GM12892 (cell line): ENCODE data around the gene PLCG2.
A peak's percentile ranks its signal among the peaks of the same experiment; 100 is the strongest.

Source experiments
- POLR2A ChIP-seq: IDR thresholded peaks from 2 replicates; pipeline ENCODE4 v1.6.1; 2011; ENCODE audit warnings: low read depth, low read length, control low read depth
- POLR2AphosphoS5 ChIP-seq: IDR thresholded peaks from 2 replicates; pipeline ENCODE4 v1.6.1; 2011; ENCODE audit warnings: low read depth, low read length, control low read depth
- TAF1 ChIP-seq: IDR thresholded peaks from 2 replicates; pipeline ENCODE4 v1.6.1; 2011; ENCODE audit warnings: low read depth, mild to moderate bottlenecking, control low read depth, low read length, borderline replicate concordance

GRCh38 chr16:81842564-81843242 is 63.6 kb downstream of the PLCG2 start:
- TF ChIP-seq POLR2AphosphoS5 (no peak), POLR2A (0 out of 2 replicates have a peak, but pooled peaks have one; percentile 10), TAF1 (no peak)
